ENCODE data around the gene CPT1A.

CPT1A gene

GRCh38 chr11:68808787-68809186 is 32.9 kb downstream of the CPT1A start:
- Histone ChIP-seq H3K4me3 (ENCODE audit: low read length, poor library complexity, severe bottlenecking) (no peak overlapping the region), H3K9me2 (replicated peaks; ENCODE audit: low read depth, low read length) (no peaks in the 10 kb centered on the region), H3K27me3 (ENCODE audit: insufficient read depth, low read length, poor library complexity, severe bottlenecking) (no peaks in the 10 kb centered on the region), H4K20me1 (ENCODE audit: insufficient read depth, low read length, poor library complexity, severe bottlenecking) (peaks cover 2% of the 10 kb centered on the region), H3K4me2 (ENCODE audit: low read depth, low read length, poor library complexity, severe bottlenecking) (no peak overlapping the region), H3K4me1 (ENCODE audit: insufficient read depth, low read length, poor library complexity, severe bottlenecking) (no peaks in the 10 kb centered on the region), H2AFZ (ENCODE audit: low read length) (no peak overlapping the region), H3F3A (ENCODE audit: low read depth) (no peaks in the 10 kb centered on the region), H3K36me3 (ENCODE audit: insufficient read depth, low read length) (peaks cover 84% of the 10 kb centered on the region; the same call in 1 of the 2 replicates), H3K79me2 (ENCODE audit: insufficient read depth, low read length) (no peaks in the 10 kb centered on the region), H3K9ac (ENCODE audit: low read depth, low read length, poor library complexity, severe bottlenecking) (no peak overlapping the region), H3K9me3 (ENCODE audit: insufficient read depth, low read depth, low read length) (no peaks in the 10 kb centered on the region)
- TF ChIP-seq EZH2phosphoT487 (IDR thresholded peaks at IDR 0.05; ENCODE audit: borderline replicate concordance) (no peak), CTCF (conservative IDR thresholded peaks at IDR 0.05; ENCODE audit: low read length) (no peak)

- Histone ChIP-seq H3K27me3 (ENCODE audit: insufficient read depth, low read length, poor library complexity, severe bottlenecking) (no peaks in the 10 kb centered on the region), H3K4me2 (ENCODE audit: low read depth, low read length, poor library complexity, severe bottlenecking) (no peak overlapping the region), H3K9ac (ENCODE audit: low read depth, low read length, poor library complexity, severe bottlenecking) (no peak overlapping the region)
Measured at GRCh38 chr11:68806931-68807844, 34.5 kb downstream of the CPT1A start.

GRCh38 chr11:68804786-68805185 is 36.9 kb downstream of the CPT1A start:
- no peaks in the 10 kb centered on the region for H3K79me2 ChIP-seq (ENCODE audit: insufficient read depth, low read length)
- no peaks in the 10 kb centered on the region for H3K9me2 ChIP-seq (replicated peaks; ENCODE audit: low read depth, low read length)
- H3K4me3 ChIP-seq (ENCODE audit: low read length, poor library complexity, severe bottlenecking) = no peak overlapping the region
- TF ChIP-seq CTCF (conservative IDR thresholded peaks at IDR 0.05; ENCODE audit: low read length) (no peak), EZH2phosphoT487 (IDR thresholded peaks at IDR 0.05; ENCODE audit: borderline replicate concordance) (no peak)
- H3K4me2 ChIP-seq (ENCODE audit: low read depth, low read length, poor library complexity, severe bottlenecking) = no peak overlapping the region
- no peaks in the 10 kb centered on the region for H3F3A ChIP-seq (ENCODE audit: low read depth)
- no peaks in the 10 kb centered on the region for H3K9me3 ChIP-seq (ENCODE audit: insufficient read depth, low read depth, low read length)
- H3K9ac ChIP-seq (ENCODE audit: low read depth, low read length, poor library complexity, severe bottlenecking) = no peak overlapping the region
- H4K20me1 ChIP-seq (ENCODE audit: insufficient read depth, low read length, poor library complexity, severe bottlenecking) = peaks cover 2% of the 10 kb centered on the region
- peaks cover 76% of the 10 kb centered on the region; the same call in 1 of the 2 replicates for H3K36me3 ChIP-seq (ENCODE audit: insufficient read depth, low read length)
- no peaks in the 10 kb centered on the region for H3K27me3 ChIP-seq (ENCODE audit: insufficient read depth, low read length, poor library complexity, severe bottlenecking)
- H2AFZ ChIP-seq (ENCODE audit: low read length) = no peak overlapping the region
- no peaks in the 10 kb centered on the region for H3K4me1 ChIP-seq (ENCODE audit: insufficient read depth, low read length, poor library complexity, severe bottlenecking)

More at GRCh38 chr11:68806931-68807844, 34.5 kb downstream of the CPT1A start:
- no peak overlapping the region for H3K4me3 ChIP-seq (ENCODE audit: low read length, poor library complexity, severe bottlenecking)
- H3F3A ChIP-seq (ENCODE audit: low read depth) = no peaks in the 10 kb centered on the region
- no peaks in the 10 kb centered on the region for H3K9me2 ChIP-seq (replicated peaks; ENCODE audit: low read depth, low read length)
- H2AFZ ChIP-seq (ENCODE audit: low read length) = no peak overlapping the region
- no peaks in the 10 kb centered on the region for H3K4me1 ChIP-seq (ENCODE audit: insufficient read depth, low read length, poor library complexity, severe bottlenecking)
- H4K20me1 ChIP-seq (ENCODE audit: insufficient read depth, low read length, poor library complexity, severe bottlenecking) = peaks cover 2% of the 10 kb centered on the region
- no peak for TF ChIP-seq CTCF (conservative IDR thresholded peaks at IDR 0.05; ENCODE audit: low read length)
- TF ChIP-seq EZH2phosphoT487 (IDR thresholded peaks at IDR 0.05; ENCODE audit: borderline replicate concordance) = no peak
- no peaks in the 10 kb centered on the region for H3K79me2 ChIP-seq (ENCODE audit: insufficient read depth, low read length)
- no peaks in the 10 kb centered on the region for H3K9me3 ChIP-seq (ENCODE audit: insufficient read depth, low read depth, low read length)
- peaks cover 77% of the 10 kb centered on the region; the same call in 1 of the 2 replicates for H3K36me3 ChIP-seq (ENCODE audit: insufficient read depth, low read length)
